DMS153 (cell line): ENCODE data around the gene PGC.

Source experiments
- DNase-seq: peaks from one replicate; lab custom pipeline; 2025; lab: John Stamatoyannopoulos, UW

PGC gene

GRCh38 chr6:41747256-41748101, at the start of gene PGC:
Gene PGC, minus strand, starts transcription at chr6:41747397. Its CDS starts 63 bp downstream, at chr6:41747334.
- no peak for DNase-seq

DNA sequence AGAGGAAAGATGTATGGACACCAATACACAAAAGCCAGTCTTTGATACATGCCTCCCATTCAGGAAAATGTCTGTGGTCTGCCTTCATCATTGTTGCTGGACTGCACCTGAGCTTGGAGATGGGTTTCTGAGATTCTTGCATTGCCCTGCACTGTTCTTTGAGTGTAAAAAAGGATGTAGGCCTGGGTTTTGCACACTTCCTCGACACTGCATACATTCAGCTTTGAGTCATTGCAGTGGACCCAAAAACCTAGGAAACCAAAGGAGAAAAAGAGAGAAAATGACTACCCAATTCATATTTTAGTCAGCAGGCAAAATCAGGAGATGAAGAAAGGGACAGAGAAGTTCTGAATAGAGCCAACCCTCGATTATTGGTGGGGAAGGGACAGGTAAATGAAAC, 49.3 kb upstream of the PGC start:
- no peak for DNase-seq

DNA sequence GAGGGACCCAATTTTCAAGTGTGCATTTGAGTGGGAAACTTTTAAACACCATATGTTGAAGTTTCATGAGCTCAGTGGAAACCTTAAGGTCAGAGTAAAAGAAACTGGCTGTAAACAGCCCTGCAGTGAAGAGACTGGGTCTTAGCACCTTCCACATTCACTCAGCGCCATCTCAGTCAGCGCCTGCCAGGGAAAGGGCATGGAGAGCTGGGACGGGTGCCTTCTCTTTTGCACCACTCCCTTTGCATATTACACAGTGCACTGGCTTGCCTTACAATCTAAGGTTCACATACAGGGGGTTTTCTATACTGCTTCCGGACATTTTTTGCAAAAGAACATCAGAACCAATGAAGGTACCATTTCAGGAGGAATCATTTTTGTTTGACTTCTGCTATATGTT, 44.8 kb upstream of the PGC start:
- no peak for DNase-seq

DNA sequence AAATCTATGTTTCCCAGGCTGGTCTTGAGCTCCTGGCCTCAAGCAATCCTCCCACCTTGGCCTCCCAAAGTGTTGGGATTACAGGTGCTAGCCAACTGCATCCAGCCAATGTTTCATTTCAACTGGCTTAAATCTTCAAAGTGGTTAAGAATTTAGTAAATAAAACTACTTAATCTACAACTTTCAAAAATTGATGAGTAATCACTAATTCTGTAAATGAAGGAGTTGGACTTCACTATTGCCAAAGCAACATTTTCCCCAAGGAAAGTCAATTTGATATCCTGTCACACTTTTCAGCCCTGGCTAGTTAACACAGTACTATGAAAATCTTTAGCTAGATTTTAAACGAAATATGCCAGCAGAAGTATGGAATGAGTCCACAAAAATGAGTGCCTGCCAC, 44.1 kb upstream of the PGC start:
- no peak for DNase-seq

- DNase-seq, result no peak
Measured at GRCh38 chr6:41790045-41790444, 42.8 kb upstream of the PGC start.

DNA sequence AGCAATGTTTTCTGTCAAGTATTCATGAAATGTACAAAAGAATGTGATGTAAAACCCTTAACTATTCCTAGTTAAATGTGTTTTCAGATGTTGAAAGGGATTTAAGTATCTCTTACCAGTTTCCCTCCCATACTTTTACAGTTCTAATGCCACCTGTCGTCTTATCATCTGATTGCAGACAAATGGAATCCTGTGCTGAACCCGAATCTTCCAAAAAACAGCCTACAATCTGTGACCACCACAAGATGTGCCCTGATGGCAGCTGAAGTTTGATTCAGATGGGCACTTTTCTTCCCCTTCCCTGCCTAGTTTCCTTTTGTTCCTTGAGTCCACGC, 42.2 kb upstream of the PGC start:
- no peak for DNase-seq

DNA sequence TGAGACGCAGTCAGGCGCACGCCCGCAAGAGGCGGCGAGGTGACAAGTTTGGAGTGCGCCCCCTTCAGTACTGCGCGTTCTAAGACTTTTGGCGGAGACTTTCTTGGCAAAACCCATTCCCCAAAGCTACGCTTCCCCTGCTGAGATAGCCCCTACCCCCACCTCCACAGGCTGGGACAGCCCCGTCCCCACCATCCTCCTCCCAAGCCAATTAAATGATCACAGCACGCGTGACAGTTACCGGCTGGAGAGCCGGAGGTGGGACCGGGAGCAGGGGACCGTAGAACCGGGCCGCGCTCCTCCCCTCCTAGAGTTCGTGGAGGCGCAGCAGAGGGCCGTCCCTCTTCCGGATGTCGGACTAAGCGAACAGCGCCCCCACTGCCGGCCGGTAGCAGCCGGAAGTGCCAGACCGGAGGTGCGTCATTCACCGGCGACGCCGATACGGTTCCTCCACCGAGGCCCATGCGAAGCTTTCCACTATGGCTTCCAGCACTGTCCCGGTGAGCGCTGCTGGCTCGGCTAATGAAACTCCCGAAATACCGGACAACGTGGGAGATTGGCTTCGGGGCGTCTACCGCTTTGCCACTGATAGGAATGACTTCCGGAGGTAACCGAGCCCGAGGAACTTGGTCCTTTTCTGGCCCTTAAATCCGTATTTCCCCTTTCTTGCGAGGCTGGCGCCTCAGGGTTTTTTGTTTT, 40.2 kb upstream of the PGC start, which contains the start of gene TOMM6:
Gene TOMM6 (plus strand): TSS at position 476 of the 699 bp plus-strand sequence. CDS start 4 bp downstream, at position 480.
- peak; percentile 84 for DNase-seq

- DNase-seq, result peak; percentile 8
Measured at GRCh38 chr6:41786451-41787218, 39.4 kb upstream of the PGC start.

- no peak for DNase-seq
Measured at GRCh38 chr6:41785689-41786450, 38.7 kb upstream of the PGC start.

GRCh38 chr6:41785254-41785653, 38.1 kb upstream of the PGC start:
- no peak for DNase-seq

DNA sequence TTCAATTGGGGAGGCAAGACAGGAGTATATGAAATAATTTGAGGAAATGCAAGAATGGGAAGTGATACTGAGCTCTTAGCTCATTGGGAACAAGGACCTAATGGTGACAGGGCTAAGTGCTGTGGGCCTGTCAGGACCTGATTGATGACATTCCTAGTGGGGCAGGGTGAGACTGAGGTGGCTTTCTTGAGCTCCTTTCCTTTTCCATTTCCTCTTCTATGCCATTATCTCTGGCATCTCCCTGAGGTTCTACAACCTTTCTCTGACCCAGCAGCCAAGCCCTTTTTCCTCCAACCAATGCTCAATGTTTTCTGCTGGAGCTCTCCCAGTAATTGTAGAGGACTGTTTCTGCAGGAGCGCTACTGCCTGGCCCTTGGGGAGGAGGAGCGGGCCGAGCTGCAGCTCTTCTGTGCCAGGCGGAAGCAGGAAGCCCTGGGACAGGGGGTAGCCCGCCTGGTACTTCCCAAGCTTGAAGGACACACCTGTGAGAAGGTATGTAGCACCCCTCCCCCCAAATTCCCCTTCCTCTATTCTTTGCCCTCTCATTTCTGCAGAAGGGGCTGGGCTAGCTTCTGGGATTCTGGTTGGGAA, 37.5 kb upstream of the PGC start:
- DNase-seq, result no peak

GRCh38 chr6:41783106-41783780, 36.0 kb upstream of the PGC start:
- DNase-seq, result no peak

DNA sequence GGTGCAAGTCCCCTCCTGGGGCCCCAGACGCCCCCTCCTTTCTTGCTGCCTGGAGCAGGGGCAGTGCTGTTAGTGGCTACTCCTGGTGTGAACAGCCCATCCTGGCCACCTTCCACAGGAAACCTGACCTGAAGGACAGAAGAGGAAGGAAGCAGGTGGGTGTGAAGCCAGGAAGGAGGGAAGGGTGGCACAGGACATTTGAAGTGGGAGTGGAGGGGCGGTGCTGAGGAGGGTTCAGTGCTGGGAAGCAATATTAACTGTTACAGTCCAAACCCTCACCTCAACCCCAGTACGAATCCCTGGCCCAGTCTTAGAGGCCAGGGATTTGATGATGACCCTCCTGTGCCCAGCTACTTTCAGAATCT, 34.2 kb upstream of the PGC start:
- DNase-seq, result no peak

DNA sequence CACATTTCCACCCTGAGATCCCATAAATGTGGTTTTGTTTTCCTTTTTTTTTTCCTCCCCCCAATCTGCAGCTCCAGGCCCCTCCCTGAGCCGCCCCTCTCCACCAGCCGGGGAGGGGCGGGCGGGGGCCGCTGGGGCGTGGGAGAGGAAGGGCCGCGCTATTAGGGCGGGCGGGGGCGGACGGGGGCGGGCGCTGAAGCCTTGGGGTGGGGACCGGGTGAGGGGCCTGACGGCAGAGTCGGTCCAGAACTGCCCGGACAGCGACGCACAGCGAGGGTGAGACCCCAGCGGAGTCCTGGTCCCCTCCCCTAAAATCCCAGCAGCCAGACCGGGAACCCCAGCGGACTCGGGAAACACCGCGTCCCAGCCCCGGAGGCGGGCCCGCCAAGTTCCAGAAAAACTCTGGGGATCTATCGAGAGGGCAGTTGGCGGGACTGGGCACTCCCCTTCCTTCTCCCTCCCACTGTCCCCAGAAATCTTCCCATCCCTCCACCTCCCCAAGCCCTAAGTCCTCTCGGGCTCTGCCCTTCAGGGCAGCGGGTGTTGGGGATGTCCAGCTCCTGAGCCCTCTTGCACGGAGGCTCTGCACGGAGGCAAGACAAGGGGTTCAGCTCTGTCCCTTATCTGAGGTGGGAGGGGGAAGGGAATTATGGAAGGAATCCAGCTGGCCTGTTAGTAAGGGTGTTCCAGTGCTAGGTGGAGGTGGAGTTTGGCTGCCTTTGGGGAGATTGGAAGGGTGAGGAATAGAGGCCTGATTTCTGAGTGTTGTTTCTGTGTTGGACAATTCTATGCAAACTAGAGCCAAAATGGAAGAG, 33.6 kb upstream of the PGC start, which contains the start of gene PRICKLE4:
Gene PRICKLE4 (plus strand): TSS at position 232 of the 815 bp plus-strand sequence. CDS start 2,692 bp downstream, outside the sequence.
- no peak for DNase-seq

DNA sequence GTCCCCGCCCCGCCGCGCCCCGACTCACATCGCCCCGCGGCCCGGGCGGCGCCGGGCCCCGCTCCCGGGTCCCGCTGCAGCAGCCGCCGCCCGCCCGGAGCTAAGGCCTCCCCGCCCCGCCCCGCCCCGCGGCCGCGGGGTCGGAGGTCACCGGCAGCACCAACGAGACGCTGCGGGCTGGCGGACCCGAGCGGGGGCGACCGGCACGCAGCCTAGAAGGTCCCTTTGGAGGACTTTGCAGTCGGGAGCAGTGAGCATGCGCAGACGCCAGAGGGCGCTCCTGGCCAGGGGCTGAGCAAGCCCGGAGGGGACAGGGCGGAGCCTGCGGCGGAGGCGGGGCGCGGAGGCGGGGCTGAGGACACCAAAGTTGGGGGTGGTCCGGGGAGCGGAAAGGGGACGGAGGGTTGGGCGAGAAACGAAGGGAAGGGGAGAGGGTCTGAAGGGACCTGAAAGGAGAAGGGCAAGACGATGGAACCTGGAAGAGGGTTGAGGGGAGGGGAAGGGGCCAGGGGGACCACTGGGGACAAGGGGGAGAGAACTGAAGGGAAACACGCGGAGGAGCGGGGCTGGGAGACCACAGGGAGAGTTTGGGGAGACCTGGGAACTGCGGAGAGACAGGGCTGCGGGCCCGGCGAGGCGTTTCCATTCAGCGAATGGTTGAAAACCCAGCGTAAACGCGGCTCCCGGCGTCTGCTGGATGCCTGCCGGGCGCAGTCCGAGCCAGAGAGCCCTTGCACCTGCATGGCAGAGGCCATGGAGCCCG, 32.8 kb upstream of the PGC start, which contains the start of gene FRS3:
Gene FRS3 (minus strand): TSS at position 113 of the 763 bp plus-strand sequence. CDS start 2,913 bp downstream, outside the sequence.
- DNase-seq, result peak; percentile 86

GRCh38 chr6:41779336-41779735, 32.1 kb upstream of the PGC start:
- no peak for DNase-seq

DNA sequence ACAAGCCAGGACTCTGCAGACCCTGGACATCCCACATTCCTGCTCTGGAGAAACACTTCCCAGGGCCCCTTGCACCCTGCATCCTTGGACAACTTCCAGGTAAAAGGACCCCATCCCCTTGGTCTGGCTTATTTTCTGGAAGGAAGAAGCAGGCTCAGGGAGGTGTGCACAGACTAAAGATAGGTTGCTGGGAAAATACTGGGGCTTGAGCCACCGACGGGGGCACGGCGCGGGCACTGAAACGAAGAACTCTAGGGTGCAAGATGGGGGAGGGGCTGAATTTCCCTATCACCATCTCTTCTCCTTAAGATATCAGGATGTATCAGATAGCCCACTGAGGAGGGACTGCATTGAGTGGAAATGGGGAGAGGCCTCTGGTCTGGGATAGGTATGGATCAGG, 31.7 kb upstream of the PGC start:
- DNase-seq, result no peak

GRCh38 chr6:41777551-41778285, 30.5 kb upstream of the PGC start:
- no peak for DNase-seq
